ENCODE results near the gene SLCO4A1.

SLCO4A1 gene

GRCh38 chr20:62694106-62694505, 51.8 kb downstream of the SLCO4A1 start:
- DNase-seq (ENCODE audit: extremely low spot score, insufficient read length, low read depth): no peak
- no peak for FAIRE-seq

- DNase-seq (ENCODE audit: extremely low spot score, insufficient read length, low read depth) (no peak), FAIRE-seq (no peak)
These were observed 52.6 kb downstream of the SLCO4A1 start for GRCh38 chr20:62694868-62695267.

GRCh38 chr20:62695448-62696414, 53.4 kb downstream of the SLCO4A1 start:
- FAIRE-seq (no peak), DNase-seq (ENCODE audit: extremely low spot score, insufficient read length, low read depth) (no peak)

- DNase-seq (ENCODE audit: extremely low spot score, insufficient read length, low read depth): no peak
- no peak for FAIRE-seq
These were observed 54.2 kb downstream of the SLCO4A1 start for GRCh38 chr20:62696434-62696957.

GRCh38 chr20:62696989-62697388, 54.7 kb downstream of the SLCO4A1 start:
- no peak for FAIRE-seq
- no peak for DNase-seq (ENCODE audit: extremely low spot score, insufficient read length, low read depth)

- no peak for DNase-seq (ENCODE audit: extremely low spot score, insufficient read length, low read depth)
- FAIRE-seq: no peak
These were observed 55.2 kb downstream of the SLCO4A1 start for GRCh38 chr20:62697468-62697912.

- FAIRE-seq (no peak), DNase-seq (ENCODE audit: extremely low spot score, insufficient read length, low read depth) (no peak)
These were observed 55.9 kb downstream of the SLCO4A1 start for GRCh38 chr20:62698231-62698630.

- FAIRE-seq (no peak), DNase-seq (ENCODE audit: extremely low spot score, insufficient read length, low read depth) (no peak)
These were observed 57.0 kb downstream of the SLCO4A1 start for GRCh38 chr20:62699296-62699695.

- FAIRE-seq: no peak
- no peak for DNase-seq (ENCODE audit: extremely low spot score, insufficient read length, low read depth)
These were observed 57.4 kb downstream of the SLCO4A1 start for GRCh38 chr20:62699741-62700140.

GRCh38 chr20:62700261-62700930, 58.1 kb downstream of the SLCO4A1 start:
- FAIRE-seq: no peak

GRCh38 chr20:62701161-62702012, 59.1 kb downstream of the SLCO4A1 start:
- FAIRE-seq (no peak), DNase-seq (ENCODE audit: extremely low spot score, insufficient read length, low read depth) (no peak)

More at GRCh38 chr20:62700261-62700930, 58.1 kb downstream of the SLCO4A1 start:
- DNase-seq (ENCODE audit: extremely low spot score, insufficient read length, low read depth): no peak

GRCh38 chr20:62702013-62702300, 59.7 kb downstream of the SLCO4A1 start:
- FAIRE-seq: no peak

GRCh38 chr20:62702895-62703852, 60.9 kb downstream of the SLCO4A1 start:
- DNase-seq (ENCODE audit: extremely low spot score, insufficient read length, low read depth): no peak
- no peak for FAIRE-seq

More at GRCh38 chr20:62702013-62702300, 59.7 kb downstream of the SLCO4A1 start:
- no peak for DNase-seq (ENCODE audit: extremely low spot score, insufficient read length, low read depth)

- no peak for FAIRE-seq
- DNase-seq (ENCODE audit: extremely low spot score, insufficient read length, low read depth): no peak
These were observed 61.5 kb downstream of the SLCO4A1 start for GRCh38 chr20:62703853-62704228.

- DNase-seq (ENCODE audit: extremely low spot score, insufficient read length, low read depth): no peak
- no peak for FAIRE-seq
These were observed 62.1 kb downstream of the SLCO4A1 start for GRCh38 chr20:62704341-62704948.

- no peak for DNase-seq (ENCODE audit: extremely low spot score, insufficient read length, low read depth)
- no peak for FAIRE-seq
These were observed 63.3 kb downstream of the SLCO4A1 start for GRCh38 chr20:62705627-62706026.

- FAIRE-seq (no peak), DNase-seq (ENCODE audit: extremely low spot score, insufficient read length, low read depth) (no peak)
These were observed 64.0 kb downstream of the SLCO4A1 start for GRCh38 chr20:62706344-62706743.

- no peak for FAIRE-seq
- no peak for DNase-seq (ENCODE audit: extremely low spot score, insufficient read length, low read depth)
These were observed 64.6 kb downstream of the SLCO4A1 start for GRCh38 chr20:62706857-62707256.
